Gastrocnemius medialis (tissue), 4 donors: ENCODE data around the gene ROGDI. TPM values are rescaled to one million over a fixed set of nuclear protein-coding genes. Genes with fewer than 3 reads are reported as not detected.

ENCODE experiments used
- ATAC-seq, 2 donors: fragments of 150-250 bp; one replicate each; pipeline ENCODE4 v1.9.1; 2016
- DNase-seq, 2 donors: peaks; one replicate each; pipeline ENCODE4 v3.0.0-alpha.2; 2019
- H3K27ac ChIP-seq, 4 donors: fragments of 200-600 bp; sonication (generic); 1 replicate in 1 of 4; 2 replicates in 3 of 4; pipeline ENCODE4 v1.5.1; 2016 to 2018; ENCODE audit warnings: mild to moderate bottlenecking in 2 of 4, moderate library complexity in 1 of 4
- H3K27me3 ChIP-seq, 3 donors: fragments of 200-600 bp; sonication (generic) in 2 of 3; 1 replicate in 1 of 3; 2 replicates in 2 of 3; pipeline versions ENCODE4 v1.5.1 to v1.6.0; 2016 to 2019; ENCODE audit warnings: mild to moderate bottlenecking in 1 of 3, moderate library complexity in 1 of 3
- H3K36me3 ChIP-seq, 2 donors: fragments of 200-600 bp; sonication (generic) in 1 of 2; one replicate each; pipeline ENCODE4 v1.5.1; 2017 to 2018
- H3K4me1 ChIP-seq, 2 donors: fragments of 200-600 bp; sonication (generic) in 1 of 2; one replicate each; pipeline ENCODE4 v1.5.1; 2016 to 2017; ENCODE audit warnings: mild to moderate bottlenecking in 2 of 2
- H3K4me3 ChIP-seq, 4 donors: fragments of 200-600 bp; sonication (generic) in 3 of 4; 1 replicate in 1 of 4; 2 replicates in 3 of 4; pipeline ENCODE4 v1.5.1; 2016 to 2019; ENCODE audit warnings: mild to moderate bottlenecking in 2 of 4
- H3K9me3 ChIP-seq, 3 donors: fragments of 200-600 bp; sonication (generic) in 2 of 3; 1 replicate in 1 of 3; 2 replicates in 2 of 3; pipeline ENCODE4 v1.5.1; 2016 to 2019
- POLR2A ChIP-seq, 2 donors: fragments of 450-650 bp; IDR thresholded peaks; one replicate each; pipeline ENCODE4 v1.6.1; 2017; ENCODE audit warnings: antibody characterized with exemption in 2 of 2, mild to moderate bottlenecking in 2 of 2, moderate library complexity in 2 of 2
- in situ Hi-C, 4 donors: fragments of 200-750 bp; cut with MboI; loops; one replicate each; pipeline versions ENCODE4 v1.15.0 to v1.8.0; 2017; ENCODE audit warnings: low sequenced_read_pairs in 4 of 4
- intact Hi-C: fragments of 100-400 bp; cut with DNase I; formaldehyde crosslinking; loops from one replicate; pipeline ENCODE4 v1.15.1; 2023; ENCODE audit warnings: low total_unique reads
- total RNA-seq, 4 donors: library from RNA; depleted of rRNA; stranded (reverse); fragments of >200 nt; gene quantifications; one replicate each; pipeline versions ENCODE4 v1.1.0 to v1.2.3, GENCODE V29; 2016
- TF ChIP-seq, protein P1 (sequence below), 5 experiments: fragments of 450-650 bp in 3 of 5; fragments of 200-600 bp in 2 of 5; sonication (generic) in 2 of 5; IDR thresholded peaks in 4 of 5; conservative IDR thresholded peaks in 1 of 5; 1 replicate in 4 of 5; 2 replicates in 1 of 5; pipeline ENCODE4 v1.5.1; 2016 to 2019; ENCODE audit warnings: antibody characterized with exemption in 5 of 5, mild to moderate bottlenecking in 3 of 5, moderate library complexity in 3 of 5

ROGDI gene
- total RNA-seq, 4 donors from 2014 or later: 11.6 to 31.1 (median 26.0) TPM

DNA sequence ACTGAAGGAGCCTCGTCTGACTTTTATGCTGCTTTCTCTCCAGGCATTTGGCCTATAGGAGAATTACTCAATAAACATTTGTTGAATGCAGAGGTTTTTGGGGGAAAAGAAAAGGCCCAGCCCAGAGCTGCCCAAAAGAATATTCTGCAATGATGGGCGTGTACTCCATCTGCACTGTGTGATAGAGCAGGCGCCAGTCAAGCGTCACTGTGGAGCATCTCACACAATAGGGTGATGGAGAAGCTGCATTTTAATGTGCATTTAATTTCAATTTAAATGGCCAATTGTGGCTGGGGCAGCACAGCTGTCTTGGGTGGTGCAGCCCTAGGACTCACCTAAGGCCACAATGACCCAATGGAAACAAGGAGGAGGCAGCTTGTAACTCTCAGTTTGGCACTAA, 24.1 kb upstream of the ROGDI start:
- Histone ChIP-seq H3K9me3 (no peaks in the 10 kb centered on the region), H3K27ac (peak overlapping the region in 3 of 4 donors; percentile 18 to 85 (median 39)), H3K4me3 (no peak overlapping the region), H3K27me3 (no peaks in the 10 kb centered on the region), H3K36me3 (peaks cover 0 to 76% of the 10 kb centered on the region in 2 donors), H3K4me1 (peaks cover 63 to 65% of the 10 kb centered on the region in 2 donors)
- DNase-seq (no peak), ATAC-seq (no peak)
- TF ChIP-seq POLR2A (IDR thresholded peaks at IDR 0.05): no peak
- TF ChIP-seq, protein P1, sequence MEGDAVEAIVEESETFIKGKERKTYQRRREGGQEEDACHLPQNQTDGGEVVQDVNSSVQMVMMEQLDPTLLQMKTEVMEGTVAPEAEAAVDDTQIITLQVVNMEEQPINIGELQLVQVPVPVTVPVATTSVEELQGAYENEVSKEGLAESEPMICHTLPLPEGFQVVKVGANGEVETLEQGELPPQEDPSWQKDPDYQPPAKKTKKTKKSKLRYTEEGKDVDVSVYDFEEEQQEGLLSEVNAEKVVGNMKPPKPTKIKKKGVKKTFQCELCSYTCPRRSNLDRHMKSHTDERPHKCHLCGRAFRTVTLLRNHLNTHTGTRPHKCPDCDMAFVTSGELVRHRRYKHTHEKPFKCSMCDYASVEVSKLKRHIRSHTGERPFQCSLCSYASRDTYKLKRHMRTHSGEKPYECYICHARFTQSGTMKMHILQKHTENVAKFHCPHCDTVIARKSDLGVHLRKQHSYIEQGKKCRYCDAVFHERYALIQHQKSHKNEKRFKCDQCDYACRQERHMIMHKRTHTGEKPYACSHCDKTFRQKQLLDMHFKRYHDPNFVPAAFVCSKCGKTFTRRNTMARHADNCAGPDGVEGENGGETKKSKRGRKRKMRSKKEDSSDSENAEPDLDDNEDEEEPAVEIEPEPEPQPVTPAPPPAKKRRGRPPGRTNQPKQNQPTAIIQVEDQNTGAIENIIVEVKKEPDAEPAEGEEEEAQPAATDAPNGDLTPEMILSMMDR (IDR thresholded peaks at IDR 0.05 in 4 of 5, conservative IDR thresholded peaks at IDR 0.05 in 1 of 5): no peak
- intact Hi-C loops: no loop called here
- in situ Hi-C loops: no loop called here

DNA sequence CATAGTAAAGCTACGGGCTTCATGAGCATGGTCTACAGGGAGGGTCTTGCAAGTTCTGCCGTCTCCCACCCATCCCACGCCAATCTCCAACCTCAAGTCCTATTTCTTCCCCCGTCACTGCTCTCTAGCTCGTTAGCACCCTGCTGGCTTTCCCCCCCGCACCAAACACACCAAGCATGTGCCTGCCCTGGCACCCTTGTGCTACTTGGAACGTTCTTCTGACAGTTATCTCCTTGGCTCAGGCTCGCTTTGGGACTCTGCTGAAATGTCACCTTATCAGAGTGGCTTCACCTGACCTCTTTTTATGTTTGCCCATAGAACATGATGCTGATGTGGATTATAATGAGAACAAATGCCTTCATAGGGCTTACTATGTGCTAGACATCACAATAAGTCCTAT, 22.8 kb upstream of the ROGDI start:
- intact Hi-C loops (no loop called here), in situ Hi-C loops (no loop called here)
- DNase-seq (peak; percentile 58), ATAC-seq (peak; percentile 45 to 76)
- Histone ChIP-seq H3K27ac (peak overlapping the region; percentile 16 to 85 (median 38)), H3K27me3 (no peaks in the 10 kb centered on the region), H3K36me3 (peaks cover 0 to 76% of the 10 kb centered on the region in 2 donors), H3K9me3 (no peaks in the 10 kb centered on the region), H3K4me1 (peaks cover 53 to 59% of the 10 kb centered on the region in 2 donors), H3K4me3 (no peak overlapping the region)
- no peak for TF ChIP-seq POLR2A (IDR thresholded peaks at IDR 0.05)
- TF ChIP-seq, protein P1 (IDR thresholded peaks at IDR 0.05 in 4 of 5, conservative IDR thresholded peaks at IDR 0.05 in 1 of 5): no peak

DNA sequence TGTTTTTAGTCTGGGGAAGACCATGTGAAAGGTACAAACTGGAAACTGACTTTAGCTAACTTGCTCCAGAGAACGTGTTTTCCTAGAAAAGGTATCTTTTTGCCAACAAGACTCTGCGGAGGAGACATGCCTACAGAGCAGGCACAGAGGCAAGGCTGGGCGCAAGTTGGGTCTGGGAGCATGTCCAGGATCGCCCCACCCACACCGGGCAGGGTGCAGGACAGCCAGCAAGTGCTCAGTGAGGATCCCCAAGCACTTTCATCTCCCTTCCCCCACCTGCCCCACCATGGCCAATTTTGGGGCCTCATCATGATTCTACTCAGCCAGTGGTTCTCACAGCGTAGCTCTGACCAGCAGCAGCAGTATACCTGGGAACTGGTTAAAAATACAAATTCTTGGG, 18.2 kb upstream of the ROGDI start:
- ATAC-seq: no peak
- H3K36me3 ChIP-seq: peaks cover 0 to 88% of the 10 kb centered on the region in 2 donors
- DNase-seq: no peak
- no peaks in the 10 kb centered on the region for H3K9me3 ChIP-seq
- in situ Hi-C loops (no loop called here), intact Hi-C loops (no loop called here)
- peaks cover 7 to 16% of the 10 kb centered on the region in 2 donors for H3K4me1 ChIP-seq
- no peak overlapping the region for H3K4me3 ChIP-seq
- H3K27me3 ChIP-seq: no peaks in the 10 kb centered on the region
- TF ChIP-seq POLR2A (IDR thresholded peaks at IDR 0.05): no peak
- TF ChIP-seq, protein P1 (IDR thresholded peaks at IDR 0.05 in 4 of 5, conservative IDR thresholded peaks at IDR 0.05 in 1 of 5): no peak
- H3K27ac ChIP-seq: peak overlapping the region in 2 of 4 donors; percentile 16 to 33

DNA sequence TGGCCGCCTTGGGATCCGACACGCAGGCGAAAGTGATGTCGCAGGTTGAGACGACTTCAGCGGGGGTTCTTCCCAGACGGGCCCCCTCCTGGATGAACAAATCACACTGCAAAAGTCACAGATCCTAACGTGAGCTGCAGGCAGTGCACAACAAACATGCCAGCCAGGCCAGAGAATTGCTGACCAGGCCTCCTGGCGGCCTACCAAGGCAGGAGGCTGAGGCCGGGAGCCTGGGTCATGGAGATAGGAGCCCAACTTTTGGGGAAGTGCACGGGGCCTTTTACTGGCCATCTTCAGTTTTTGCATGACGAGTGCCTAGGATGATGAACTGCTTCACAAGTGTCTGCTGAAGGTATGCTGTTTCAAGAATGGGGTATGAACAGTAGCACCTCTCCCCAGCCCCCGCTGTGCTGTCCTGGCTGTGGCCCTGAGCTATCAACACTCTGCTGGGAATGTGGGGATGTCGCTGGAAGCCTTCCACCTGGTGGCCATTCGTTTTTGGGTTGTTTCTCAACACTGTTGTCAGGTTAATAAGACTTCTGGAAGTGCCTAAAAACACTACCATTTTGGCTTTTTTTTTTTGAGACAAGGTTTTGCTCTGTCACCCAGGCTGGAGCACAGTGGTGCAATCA, 12.2 kb upstream of the ROGDI start:
- Histone ChIP-seq H3K9me3 (no peaks in the 10 kb centered on the region), H3K36me3 (peaks cover 0 to 78% of the 10 kb centered on the region in 2 donors), H3K27me3 (no peaks in the 10 kb centered on the region), H3K4me1 (peaks cover 19% of the 10 kb centered on the region in 2 donors), H3K4me3 (no peak overlapping the region), H3K27ac (peak overlapping the region; percentile 88 to 92 (median 90))
- in situ Hi-C loops (no loop called here), intact Hi-C loops (no loop called here)
- ATAC-seq (peak; percentile 73 to 82), DNase-seq (peak; percentile 61 to 73)
- no peak for TF ChIP-seq POLR2A (IDR thresholded peaks at IDR 0.05)
- TF ChIP-seq, protein P1 (IDR thresholded peaks at IDR 0.05 in 4 of 5, conservative IDR thresholded peaks at IDR 0.05 in 1 of 5): peak in 1 of 5 experiments; percentile 10
